Middle frontal gyrus (tissue), 1 donor: ENCODE data around the gene NAT14.

Source experiments
- DNase-seq: peaks from one replicate; pipeline ENCODE4 v3.0.0-alpha.2; 2015; ENCODE audit warnings: low spot score; ENCODE audit errors: extremely low spot score

Gene NAT14

GRCh38 chr19:55452749-55453346 is 32.1 kb upstream of the NAT14 start:
- DNase-seq, result peak; percentile 87

GRCh38 chr19:55453511-55454260 is 31.3 kb upstream of the NAT14 start:
- DNase-seq, result no peak

DNA sequence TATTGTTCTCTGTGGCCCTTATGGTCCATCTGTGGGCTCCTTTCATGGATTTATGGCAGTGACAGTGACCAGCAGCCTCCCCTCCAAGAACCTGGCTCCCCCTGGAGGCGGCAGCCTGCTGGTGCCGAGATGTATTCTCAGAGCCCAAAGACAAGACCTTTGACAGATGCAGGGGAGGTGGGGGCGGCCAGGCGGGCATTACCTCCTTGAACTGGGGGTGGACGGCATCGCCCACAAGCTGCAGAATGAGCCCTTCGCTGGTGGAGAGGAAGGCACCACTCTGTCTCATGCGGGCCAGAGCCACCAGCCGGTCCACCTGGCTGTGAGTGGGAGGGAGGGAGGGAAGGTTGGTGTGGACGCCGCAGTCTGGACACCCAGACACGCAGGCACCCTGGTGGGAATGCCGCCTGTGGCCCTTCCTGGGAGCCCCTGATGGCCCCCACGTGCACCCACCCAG is 30.2 kb upstream of the NAT14 start:
- no peak for DNase-seq

- no peak for DNase-seq
These were observed 29.3 kb upstream of the NAT14 start for GRCh38 chr19:55455576-55456235.

DNA sequence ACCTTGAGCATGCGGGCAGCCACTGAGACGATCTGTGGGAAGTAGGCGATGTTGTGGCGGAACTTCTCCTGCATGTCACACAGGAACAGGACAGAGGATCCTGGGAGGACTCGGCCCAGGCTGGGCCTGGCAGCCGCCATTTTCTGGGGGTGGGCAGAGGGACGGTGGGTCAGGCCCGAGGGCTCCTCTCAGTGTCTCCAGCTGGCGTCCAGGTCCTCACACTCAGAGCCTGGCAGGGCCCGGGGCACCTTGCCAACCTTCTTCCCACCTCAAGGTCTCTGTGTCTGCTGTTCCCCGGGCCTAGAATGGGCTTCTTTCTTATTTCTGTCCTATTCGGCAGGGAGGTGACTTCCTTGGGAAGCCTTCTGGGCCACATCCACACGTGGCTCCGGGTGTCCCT is 28.6 kb upstream of the NAT14 start:
- no peak for DNase-seq

DNA sequence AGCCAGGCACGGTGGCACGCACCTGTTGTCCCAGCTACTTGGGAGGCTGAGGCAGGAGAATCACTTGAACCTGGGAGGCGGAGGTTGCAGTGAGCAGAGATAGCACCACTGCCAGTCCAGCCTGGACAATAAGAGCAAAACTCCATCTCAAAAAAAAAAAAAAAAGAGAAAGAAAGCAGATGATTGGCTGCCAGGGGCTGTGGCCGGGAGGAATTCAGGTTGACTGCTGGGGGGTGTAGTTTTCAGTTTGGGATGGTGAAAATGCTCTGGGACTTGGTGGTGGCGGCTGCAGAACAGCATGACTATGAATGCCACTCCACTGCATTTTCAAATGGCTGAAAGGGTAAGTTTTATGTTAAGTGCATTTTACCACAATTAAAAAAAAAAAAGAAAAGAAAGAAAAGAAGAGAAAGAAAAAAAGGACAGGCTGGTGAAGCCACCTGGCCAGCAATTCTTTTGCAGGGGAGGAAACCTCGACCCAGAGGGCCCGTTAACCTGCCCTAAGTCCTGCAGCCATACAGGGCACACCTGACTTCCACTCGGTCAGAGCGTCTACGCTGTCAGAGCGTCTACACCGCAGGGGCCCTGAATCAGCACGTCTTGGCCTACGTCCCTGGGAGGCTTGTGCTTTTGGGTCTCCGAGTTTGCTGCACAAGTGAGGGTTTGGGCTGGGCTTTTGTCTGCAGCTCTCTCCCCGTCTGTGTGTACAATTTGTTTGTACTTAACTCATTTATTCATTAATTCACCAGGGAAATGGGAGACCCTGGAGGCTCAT is 27.1 kb upstream of the NAT14 start:
- no peak for DNase-seq

DNA sequence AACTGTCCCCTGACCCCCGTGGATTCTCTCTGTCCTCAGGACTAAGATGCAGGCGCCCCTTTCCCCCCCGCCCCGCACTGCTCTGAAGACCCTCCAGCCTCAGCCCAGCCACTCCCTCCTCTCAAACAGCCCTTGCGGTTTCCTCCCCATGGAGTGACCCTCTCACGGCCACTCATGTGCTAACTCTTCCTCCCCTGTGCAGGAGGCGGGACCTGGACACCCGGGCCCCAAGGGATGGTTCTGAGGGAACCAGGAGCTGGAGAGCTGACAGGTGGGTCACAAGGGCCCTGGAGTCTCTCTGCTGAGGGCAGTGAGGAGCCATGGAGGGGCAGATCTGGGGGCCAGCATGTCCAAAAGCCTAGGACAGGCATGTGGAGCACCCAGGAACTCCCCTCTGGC is 25.4 kb upstream of the NAT14 start:
- no peak for DNase-seq

DNA sequence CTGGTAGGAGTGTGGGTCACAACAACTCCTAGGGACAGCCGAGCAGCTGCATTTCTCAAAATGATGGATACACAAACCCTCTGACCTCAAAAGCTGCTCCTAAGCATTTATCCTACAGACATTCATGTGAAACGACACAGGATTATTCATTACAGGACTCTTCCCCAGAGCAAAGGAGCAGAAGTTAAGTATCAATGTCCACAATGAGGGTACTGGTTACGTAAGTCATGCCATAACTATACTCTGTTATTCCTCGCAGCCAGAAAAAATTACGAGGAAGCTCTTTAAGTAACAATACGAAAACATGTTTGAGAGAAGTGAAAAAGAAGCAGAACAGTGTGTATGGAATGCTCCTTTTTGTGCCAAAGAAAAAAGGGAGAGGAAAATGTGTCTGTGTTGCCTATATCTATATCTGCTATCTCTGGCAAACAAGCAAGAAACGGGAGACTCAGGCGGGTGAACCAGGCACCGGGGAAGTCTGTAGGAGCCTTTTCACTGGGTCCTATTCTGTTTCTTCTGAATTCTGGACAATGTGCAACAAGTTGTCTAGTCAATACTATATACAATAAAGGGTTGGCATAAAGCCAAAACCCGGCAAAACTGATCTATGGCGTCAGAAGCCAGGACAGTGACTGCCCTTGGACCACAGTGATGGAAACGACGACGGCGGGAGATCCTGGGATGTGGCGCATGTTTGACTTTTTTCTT is 24.9 kb upstream of the NAT14 start:
- no peak for DNase-seq

GRCh38 chr19:55460670-55461258 is 24.2 kb upstream of the NAT14 start:
- DNase-seq, result no peak

DNA sequence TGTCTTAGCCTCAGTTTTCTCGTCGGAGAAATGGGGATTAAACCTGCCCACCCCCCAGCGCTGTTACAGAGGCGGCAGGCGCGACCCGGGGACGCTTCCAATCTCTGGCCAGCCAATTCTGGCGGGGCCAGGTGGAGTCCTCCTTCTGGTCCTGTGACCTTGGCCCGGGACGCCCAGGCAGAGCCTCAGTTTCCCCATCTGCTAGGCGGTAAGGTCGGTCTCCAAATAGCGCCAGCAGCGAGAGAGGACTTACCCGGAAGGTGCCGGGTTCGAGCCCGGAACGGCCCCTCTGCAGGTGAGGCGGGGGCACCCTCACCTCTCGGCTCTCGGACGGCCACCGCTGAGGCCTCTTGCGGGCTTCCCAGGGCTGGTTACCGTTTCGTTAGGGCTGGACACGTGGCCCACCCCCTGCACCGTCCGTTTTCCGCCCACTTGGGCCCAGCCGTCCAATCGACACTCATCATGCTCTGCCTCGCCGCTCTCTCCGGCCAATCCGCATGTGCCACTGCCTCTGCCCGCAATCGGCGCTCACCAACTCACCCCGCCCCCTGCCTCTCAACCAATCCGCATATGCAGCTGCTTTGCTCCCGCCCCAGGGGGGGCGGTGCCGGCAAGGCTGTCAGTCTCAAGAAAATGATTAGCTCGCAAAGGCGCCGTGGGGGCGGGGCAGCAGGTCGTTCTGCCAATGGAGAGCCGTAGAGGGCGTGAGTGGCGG is 23.6 kb upstream of the NAT14 start, which contains the start of gene ISOC2:
ISOC2 (minus strand) TSS at position 384 of the 715 bp plus-strand sequence. CDS start 5,156 bp downstream, outside the sequence.
- DNase-seq, result peak; percentile 98

DNA sequence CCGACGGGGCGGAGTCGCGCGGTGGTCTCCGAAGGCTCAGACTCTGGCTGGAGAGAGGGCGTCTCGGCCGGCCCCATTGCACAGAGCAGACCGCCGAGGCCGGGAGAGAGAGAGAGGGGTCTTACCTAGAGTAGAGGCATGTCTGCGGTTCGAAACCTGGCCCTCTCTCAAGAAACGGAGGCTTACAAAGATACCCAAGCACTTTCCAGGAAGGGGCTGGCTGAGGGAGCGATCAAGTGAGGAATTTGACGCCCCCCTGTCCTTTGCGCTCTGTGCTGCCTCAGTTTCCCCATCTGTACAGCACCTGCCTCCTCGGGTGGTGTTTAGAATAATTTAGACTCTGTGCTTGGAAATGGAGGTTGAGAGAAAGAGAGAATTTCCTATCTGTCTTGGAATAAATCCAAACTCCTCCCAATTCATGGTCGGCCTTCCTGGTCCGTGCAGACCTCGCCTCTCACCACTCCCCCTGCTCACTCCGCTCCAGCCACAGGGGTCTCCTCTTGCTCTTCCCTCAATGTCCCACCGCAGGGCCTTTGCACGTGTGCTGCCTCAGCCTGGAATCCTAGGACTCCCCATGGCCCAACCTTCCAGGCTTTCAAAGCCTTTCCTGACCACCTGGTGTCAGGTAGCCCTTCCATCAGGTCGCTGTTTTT is 22.9 kb upstream of the NAT14 start:
- DNase-seq, result no peak

- no peak for DNase-seq
These were observed 22.3 kb upstream of the NAT14 start for GRCh38 chr19:55462722-55463121.

- DNase-seq, result no peak
These were observed 21.4 kb upstream of the NAT14 start for GRCh38 chr19:55463583-55464031.

DNA sequence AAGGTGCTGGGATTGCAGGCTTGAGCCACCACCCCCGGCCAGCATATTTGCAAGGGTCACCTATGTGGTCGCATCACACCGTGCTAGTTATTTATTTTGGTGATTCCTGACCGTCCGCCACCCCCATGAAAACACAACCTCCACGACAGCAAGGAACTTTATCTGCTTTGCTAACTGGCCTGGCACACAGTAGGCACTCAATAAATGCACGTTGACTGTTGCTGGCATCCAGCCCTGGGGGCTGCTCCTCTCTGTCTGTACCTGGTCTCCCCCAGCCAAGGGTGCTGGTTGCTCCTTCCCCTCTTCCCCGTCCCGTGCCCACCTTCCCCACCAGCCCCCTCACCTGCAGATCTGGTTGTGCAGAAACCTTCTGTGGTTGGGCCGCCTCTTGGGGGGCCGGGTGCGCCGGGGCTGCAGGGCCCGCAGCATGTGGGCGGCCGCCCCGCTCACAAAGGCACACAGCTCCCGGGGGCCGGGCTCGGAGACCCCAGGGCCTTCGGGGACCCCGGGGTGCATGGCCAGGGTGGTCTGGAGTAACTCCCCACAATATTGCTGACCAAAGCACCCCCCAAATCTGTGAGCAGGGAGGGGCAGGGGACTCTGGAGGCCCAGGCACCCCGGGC is 20.8 kb upstream of the NAT14 start:
- no peak for DNase-seq

- DNase-seq, result no peak
These were observed 20.3 kb upstream of the NAT14 start, which contains the start of gene C19orf85 for GRCh38 chr19:55464662-55465054. C19orf85 (minus strand) TSS chr19:55464751; CDS start chr19:55464554, 197 bp downstream.

DNA sequence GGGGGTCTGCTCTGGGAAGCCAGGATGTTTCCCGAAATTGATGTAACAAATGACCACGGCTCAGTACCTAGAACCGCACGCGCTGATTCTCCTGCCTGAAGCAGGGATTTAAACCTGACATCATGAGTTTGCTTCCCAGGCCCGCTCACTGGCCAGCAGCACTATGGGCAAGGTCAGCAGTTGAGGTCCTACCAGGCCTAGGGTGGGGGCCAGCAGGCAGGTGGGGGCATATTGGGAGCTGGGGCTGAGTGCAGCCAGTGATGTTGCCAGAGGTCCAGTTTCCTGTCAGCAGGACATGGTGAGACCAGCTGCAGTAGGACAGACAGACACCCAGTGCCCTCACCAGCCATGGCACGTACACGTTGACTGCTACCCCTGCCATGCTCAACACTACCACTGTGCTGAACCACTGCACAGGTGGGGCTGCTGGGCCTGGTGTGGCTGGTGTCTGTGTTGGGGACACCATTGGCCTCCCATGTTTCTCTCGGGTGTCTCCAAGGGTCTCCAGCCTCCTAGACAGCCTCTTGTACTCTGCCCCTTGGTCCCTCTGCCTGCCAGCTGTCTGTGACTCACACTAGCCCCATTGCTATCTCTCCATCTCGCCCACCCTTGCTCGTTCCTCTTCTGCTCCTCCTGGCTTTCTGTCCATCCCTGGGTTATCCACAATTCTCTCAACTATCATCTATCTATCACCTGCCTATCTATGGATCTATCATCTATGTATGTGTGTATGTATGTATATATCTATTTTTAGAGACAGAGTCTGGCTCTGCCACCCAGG is 19.3 kb upstream of the NAT14 start:
- no peak for DNase-seq

- DNase-seq, result no peak
These were observed 18.8 kb upstream of the NAT14 start for GRCh38 chr19:55466241-55466614.
